Thoracic aorta (tissue), 2 donors: ENCODE data around the gene PNPLA1. TPM values are rescaled to one million over a fixed set of nuclear protein-coding genes. Genes with fewer than 3 reads are reported as not detected.

Experiments
- ATAC-seq: fragments of 150-250 bp; one replicate; pipeline ENCODE4 v1.8.0; 2017; ENCODE audit warnings: low read depth; ENCODE audit not compliant: insufficient number of reproducible peaks, low FRiP score
- DNase-seq: peaks from one replicate; pipeline ENCODE4 v3.0.0-alpha.2; 2020; ENCODE audit warnings: low spot score
- H3K27ac ChIP-seq, 2 donors: fragments of 200-600 bp; sonication (generic); 1 replicate in 1 of 2; 2 replicates in 1 of 2; pipeline ENCODE4 v1.5.1; 2016; ENCODE audit warnings: mild to moderate bottlenecking in 2 of 2, moderate library complexity in 2 of 2
- H3K27me3 ChIP-seq: fragments of 200-600 bp; sonication (generic); replicated peaks from 2 replicates; pipeline ENCODE4 v1.6.0; 2016; ENCODE audit warnings: mild to moderate bottlenecking; ENCODE audit not compliant: insufficient read depth
- H3K36me3 ChIP-seq: fragments of 200-600 bp; sonication (generic); one replicate; pipeline ENCODE4 v1.5.1; 2016
- H3K4me1 ChIP-seq, 2 donors: fragments of 200-600 bp; sonication (generic); 1 replicate in 1 of 2; 2 replicates in 1 of 2; pipeline versions ENCODE4 v1.5.1 to v1.6.0; 2016; ENCODE audit warnings: low read depth in 2 of 2, mild to moderate bottlenecking in 1 of 2; ENCODE audit not compliant: control insufficient read depth in 1 of 2
- H3K4me3 ChIP-seq: fragments of 200-600 bp; sonication (generic); 2 replicates; pipeline ENCODE4 v1.5.1; 2016; ENCODE audit warnings: mild to moderate bottlenecking
- H3K9me3 ChIP-seq: fragments of 200-600 bp; sonication (generic); 2 replicates; pipeline ENCODE4 v1.5.1; 2016
- total RNA-seq, 2 donors: library from RNA; depleted of rRNA; stranded (reverse); fragments of >200 nt; gene quantifications; one replicate each; pipeline versions ENCODE4 v1.1.0 to v1.2.3, GENCODE V29; 2016
- TF ChIP-seq, protein P1 (sequence below): fragments of 200-600 bp; sonication (generic); IDR thresholded peaks from one replicate; pipeline ENCODE4 v1.5.1; 2019; ENCODE audit warnings: antibody characterized with exemption

Gene PNPLA1
- total RNA-seq, 2 donors from 2014 or later = not detected

DNA sequence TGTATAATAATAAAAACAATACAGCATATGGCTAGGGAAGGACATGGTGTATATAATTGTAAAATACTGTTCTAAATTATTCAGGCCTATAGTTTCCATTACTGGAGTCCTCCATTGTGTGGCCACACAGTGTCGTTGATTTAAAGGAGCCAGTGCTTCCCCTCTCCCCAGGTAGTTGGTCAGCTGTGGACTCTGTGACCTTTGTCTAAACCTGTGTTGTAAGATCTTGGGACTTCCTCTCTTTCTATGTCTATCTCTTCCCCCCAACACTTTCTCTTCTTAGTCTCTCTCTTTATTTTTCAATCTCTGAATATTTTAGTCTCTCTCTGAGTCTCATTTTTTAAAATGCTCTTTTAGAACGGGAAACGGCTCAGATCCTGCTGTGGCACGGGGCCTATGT is 37.7 kb upstream of the PNPLA1 start:
- peaks cover 41% of the 10 kb centered on the region for H3K36me3 ChIP-seq
- DNase-seq (no peak), ATAC-seq (no peak)
- H3K4me1 ChIP-seq = no peaks in the 10 kb centered on the region
- H3K27ac ChIP-seq = no peak overlapping the region
- H3K27me3 ChIP-seq = no peaks in the 10 kb centered on the region
- no peaks in the 10 kb centered on the region for H3K9me3 ChIP-seq
- H3K4me3 ChIP-seq = no peak overlapping the region
- TF ChIP-seq, protein P1, sequence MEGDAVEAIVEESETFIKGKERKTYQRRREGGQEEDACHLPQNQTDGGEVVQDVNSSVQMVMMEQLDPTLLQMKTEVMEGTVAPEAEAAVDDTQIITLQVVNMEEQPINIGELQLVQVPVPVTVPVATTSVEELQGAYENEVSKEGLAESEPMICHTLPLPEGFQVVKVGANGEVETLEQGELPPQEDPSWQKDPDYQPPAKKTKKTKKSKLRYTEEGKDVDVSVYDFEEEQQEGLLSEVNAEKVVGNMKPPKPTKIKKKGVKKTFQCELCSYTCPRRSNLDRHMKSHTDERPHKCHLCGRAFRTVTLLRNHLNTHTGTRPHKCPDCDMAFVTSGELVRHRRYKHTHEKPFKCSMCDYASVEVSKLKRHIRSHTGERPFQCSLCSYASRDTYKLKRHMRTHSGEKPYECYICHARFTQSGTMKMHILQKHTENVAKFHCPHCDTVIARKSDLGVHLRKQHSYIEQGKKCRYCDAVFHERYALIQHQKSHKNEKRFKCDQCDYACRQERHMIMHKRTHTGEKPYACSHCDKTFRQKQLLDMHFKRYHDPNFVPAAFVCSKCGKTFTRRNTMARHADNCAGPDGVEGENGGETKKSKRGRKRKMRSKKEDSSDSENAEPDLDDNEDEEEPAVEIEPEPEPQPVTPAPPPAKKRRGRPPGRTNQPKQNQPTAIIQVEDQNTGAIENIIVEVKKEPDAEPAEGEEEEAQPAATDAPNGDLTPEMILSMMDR = no peak

DNA sequence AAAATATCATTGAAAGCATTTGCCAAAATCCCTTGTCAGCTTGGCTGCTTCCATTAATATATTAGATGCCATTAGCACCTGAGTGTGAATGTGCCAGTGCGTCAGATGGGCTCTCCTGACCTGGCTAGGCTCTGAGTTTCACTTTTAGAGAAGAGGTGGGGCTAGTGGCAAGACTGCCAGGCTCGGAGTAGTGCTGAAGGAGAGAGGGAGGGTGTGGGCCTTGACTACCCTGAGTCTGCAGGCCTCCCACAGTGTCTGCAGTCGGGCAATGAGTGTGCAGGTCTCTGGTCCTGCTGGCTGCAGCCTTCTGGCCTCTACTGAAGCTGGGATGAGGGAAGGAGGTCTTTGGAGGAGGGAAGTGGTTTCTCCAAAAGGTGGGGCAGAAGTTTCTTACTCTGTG is 34.6 kb upstream of the PNPLA1 start:
- peaks cover 21% of the 10 kb centered on the region for H3K36me3 ChIP-seq
- ATAC-seq (no peak), DNase-seq (no peak)
- no peaks in the 10 kb centered on the region for H3K9me3 ChIP-seq
- TF ChIP-seq, protein P1 = no peak
- no peaks in the 10 kb centered on the region for H3K4me1 ChIP-seq
- H3K27me3 ChIP-seq = no peaks in the 10 kb centered on the region
- no peak overlapping the region for H3K4me3 ChIP-seq
- no peak overlapping the region for H3K27ac ChIP-seq

DNA sequence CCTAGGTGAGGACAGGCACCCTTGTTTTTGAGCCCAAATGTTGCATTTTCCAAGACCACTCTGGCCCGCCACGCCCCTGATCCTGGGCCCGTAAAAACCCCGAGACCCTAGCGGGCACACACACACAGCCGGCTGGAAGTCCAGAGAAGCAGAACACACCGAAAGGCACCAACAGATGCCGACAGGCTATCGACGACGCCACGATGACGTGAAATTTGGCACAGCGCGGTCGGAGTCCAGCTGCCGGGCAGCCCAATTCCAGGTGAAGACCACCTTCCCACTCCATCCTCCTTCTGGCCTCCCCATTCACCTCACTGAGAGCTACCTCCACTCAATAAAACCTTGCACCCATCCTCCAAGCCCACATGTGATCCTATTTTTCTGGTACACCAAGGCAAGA is 34.0 kb upstream of the PNPLA1 start:
- TF ChIP-seq, protein P1 = no peak
- Histone ChIP-seq H3K4me1 (no peaks in the 10 kb centered on the region), H3K27ac (no peak overlapping the region), H3K27me3 (no peaks in the 10 kb centered on the region), H3K36me3 (peaks cover 15% of the 10 kb centered on the region), H3K4me3 (no peak overlapping the region), H3K9me3 (no peaks in the 10 kb centered on the region)
- ATAC-seq (no peak), DNase-seq (no peak)

DNA sequence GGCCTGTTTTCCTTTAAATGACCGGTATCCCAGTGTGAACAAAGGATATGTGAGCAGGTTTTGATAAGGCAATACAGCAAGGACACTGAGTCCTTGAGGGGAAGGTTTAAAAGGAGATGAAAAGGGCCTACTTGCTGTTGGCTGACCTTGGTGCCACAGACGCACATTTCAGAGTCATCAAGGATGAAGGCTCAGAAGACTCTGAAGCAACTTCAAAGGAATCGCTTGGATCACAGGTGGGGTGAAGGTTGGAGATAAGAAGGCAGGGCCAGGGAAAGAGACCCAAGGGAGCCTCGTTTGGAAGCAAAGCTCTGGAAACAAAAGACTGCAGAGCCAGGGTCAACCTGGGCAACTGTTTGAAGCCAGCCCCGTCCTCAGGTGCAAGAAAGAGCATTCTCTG is 30.1 kb upstream of the PNPLA1 start:
- no peaks in the 10 kb centered on the region for H3K27me3 ChIP-seq

DNA sequence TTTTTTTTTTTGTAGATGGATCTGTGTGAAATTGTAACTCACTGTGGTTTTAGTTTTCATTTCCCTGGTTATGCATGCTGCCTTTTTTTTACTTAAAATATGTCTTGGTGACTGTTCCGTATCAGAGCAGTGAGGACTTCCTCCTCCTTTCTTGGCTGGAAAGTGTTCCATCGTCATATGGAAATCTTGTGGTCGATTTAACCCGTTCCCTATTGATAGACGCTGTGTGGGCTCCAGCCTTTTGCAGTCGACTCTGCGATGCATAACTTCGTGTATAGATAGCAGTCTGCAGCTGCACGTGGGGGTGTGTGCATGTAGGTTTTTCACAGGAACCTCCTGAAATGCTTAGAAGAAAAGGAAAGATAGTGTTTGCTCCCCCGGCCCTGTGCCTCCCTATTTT is 28.1 kb upstream of the PNPLA1 start:
- ATAC-seq (no peak), DNase-seq (no peak)
- Histone ChIP-seq H3K27me3 (no peaks in the 10 kb centered on the region), H3K27ac (no peak overlapping the region), H3K4me3 (no peak overlapping the region), H3K9me3 (no peaks in the 10 kb centered on the region), H3K4me1 (no peaks in the 10 kb centered on the region), H3K36me3 (no peaks in the 10 kb centered on the region)
- TF ChIP-seq, protein P1 = no peak

More for the DNA sequence above, 30.1 kb upstream of the PNPLA1 start:
- TF ChIP-seq, protein P1 = no peak
- no peak for DNase-seq
- ATAC-seq = no peak
- no peak overlapping the region for H3K27ac ChIP-seq
- H3K9me3 ChIP-seq = no peaks in the 10 kb centered on the region
- no peaks in the 10 kb centered on the region for H3K4me1 ChIP-seq
- no peaks in the 10 kb centered on the region for H3K36me3 ChIP-seq
- no peak overlapping the region for H3K4me3 ChIP-seq
